Central memory CD4-positive, alpha-beta T cell (primary cell): ENCODE data around the gene CLNK.

Experiments
- DNase-seq: peaks from one replicate; pipeline ENCODE4 v3.0.0; 2022
- total RNA-seq, 3 experiments: gene quantifications; one replicate each; lab custom pipeline; 2026; lab: John Stamatoyannopoulos, UW

Gene CLNK
- 0 to 0.39 (median 0.04) reads per million in 3 experiments for total RNA-seq

- no peak for DNase-seq
Observed at GRCh38 chr4:10684631-10685030, at the start of gene CLNK. TSS of gene CLNK (minus strand) at chr4:10684768. CDS start at chr4:10667869, 16,899 bp downstream.

- DNase-seq: no peak
Observed at GRCh38 chr4:10733481-10734062, 49.0 kb upstream of the CLNK start.

- DNase-seq: no peak
Observed at GRCh38 chr4:10732914-10733415, 48.4 kb upstream of the CLNK start.

GRCh38 chr4:10732235-10732913 is 47.8 kb upstream of the CLNK start:
- DNase-seq: no peak

GRCh38 chr4:10731690-10732089 is 47.1 kb upstream of the CLNK start:
- no peak for DNase-seq

GRCh38 chr4:10731162-10731561 is 46.6 kb upstream of the CLNK start:
- DNase-seq: no peak

GRCh38 chr4:10730590-10730989 is 46.0 kb upstream of the CLNK start:
- DNase-seq: no peak

GRCh38 chr4:10730019-10730418 is 45.5 kb upstream of the CLNK start:
- DNase-seq: no peak

GRCh38 chr4:10729366-10729765 is 44.8 kb upstream of the CLNK start:
- no peak for DNase-seq

GRCh38 chr4:10728016-10728415 is 43.4 kb upstream of the CLNK start:
- no peak for DNase-seq

- no peak for DNase-seq
Observed at GRCh38 chr4:10727140-10727880, 42.7 kb upstream of the CLNK start.

- no peak for DNase-seq
Observed at GRCh38 chr4:10722957-10723356, 38.4 kb upstream of the CLNK start.

- no peak for DNase-seq
Observed at GRCh38 chr4:10721616-10722015, 37.0 kb upstream of the CLNK start.

GRCh38 chr4:10716163-10716562 is 31.6 kb upstream of the CLNK start:
- no peak for DNase-seq

GRCh38 chr4:10715696-10716095 is 31.1 kb upstream of the CLNK start:
- DNase-seq: no peak

- no peak for DNase-seq
Observed at GRCh38 chr4:10715135-10715534, 30.6 kb upstream of the CLNK start.

- DNase-seq: no peak
Observed at GRCh38 chr4:10713591-10713990, 29.0 kb upstream of the CLNK start.

- DNase-seq: no peak
Observed at GRCh38 chr4:10706236-10706635, 21.7 kb upstream of the CLNK start.

- no peak for DNase-seq
Observed at GRCh38 chr4:10704430-10704810, 19.9 kb upstream of the CLNK start.

- DNase-seq: no peak
Observed at GRCh38 chr4:10703766-10704429, 19.3 kb upstream of the CLNK start.

GRCh38 chr4:10703156-10703555 is 18.6 kb upstream of the CLNK start:
- DNase-seq: no peak

- DNase-seq: no peak
Observed at GRCh38 chr4:10701702-10702460, 17.3 kb upstream of the CLNK start.

- no peak for DNase-seq
Observed at GRCh38 chr4:10701161-10701560, 16.6 kb upstream of the CLNK start.
